ENCODE data around the gene PHF1. TPM values are rescaled to one million over a fixed set of nuclear protein-coding genes. Genes with fewer than 3 reads are reported as not detected.

Gene PHF1
- total and polyA plus RNA-seq, 2 donors (not counting 1 experiment from before 2014, with no cell fraction given), result 198 to 365 TPM

DNA sequence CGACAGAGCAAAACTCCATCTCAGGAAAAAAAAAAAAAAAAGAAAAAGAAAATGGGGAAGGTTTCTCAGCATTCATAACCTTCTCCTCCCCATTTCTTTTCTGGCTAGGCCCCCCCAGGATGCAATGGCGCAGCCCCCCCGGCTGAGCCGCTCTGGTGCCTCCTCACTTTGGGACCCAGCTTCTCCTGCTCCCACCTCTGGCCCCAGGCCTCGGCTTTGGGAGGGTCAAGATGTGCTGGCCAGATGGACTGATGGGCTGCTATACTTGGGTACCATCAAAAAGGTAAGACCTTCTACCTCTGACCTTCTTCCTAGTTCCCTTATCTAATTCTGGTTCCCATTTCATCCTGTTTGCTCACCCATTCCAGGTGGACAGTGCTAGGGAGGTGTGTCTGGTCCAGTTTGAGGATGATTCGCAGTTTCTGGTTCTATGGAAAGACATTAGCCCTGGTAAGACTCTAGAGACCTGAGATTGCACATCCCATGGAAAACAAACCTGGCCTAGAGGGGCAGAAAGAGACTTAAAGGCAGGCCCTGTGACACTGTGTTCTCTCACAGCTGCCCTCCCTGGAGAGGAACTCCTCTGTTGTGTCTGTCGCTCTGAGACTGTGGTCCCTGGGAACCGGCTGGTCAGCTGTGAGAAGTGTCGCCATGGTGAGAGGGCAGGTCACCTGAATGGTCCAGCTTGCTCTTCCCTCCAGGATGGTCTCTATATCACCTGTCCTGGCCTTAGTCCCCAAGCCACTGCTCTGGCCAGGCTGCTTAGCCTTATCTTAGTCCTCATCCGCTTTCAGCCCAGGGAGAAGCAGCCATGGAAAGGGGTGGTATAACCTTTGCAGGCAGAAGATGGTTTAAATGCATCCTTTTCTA, 1.6 kb downstream of the PHF1 start:
- Mint-ChIP-seq H3K4me1 (peaks cover 66% of the 10 kb centered on the region), H3K4me3 (peak overlapping the region; percentile 64), H3K9me3 (ENCODE audit: insufficient read depth) (no peaks in the 10 kb centered on the region), H3K27me3 (no peaks in the 10 kb centered on the region), H3K27ac (peak overlapping the region; percentile 87)
- H3K9ac ChIP-seq (ENCODE audit: low read length), result peak overlapping the region; percentile 96
- TF ChIP-seq, protein P1, sequence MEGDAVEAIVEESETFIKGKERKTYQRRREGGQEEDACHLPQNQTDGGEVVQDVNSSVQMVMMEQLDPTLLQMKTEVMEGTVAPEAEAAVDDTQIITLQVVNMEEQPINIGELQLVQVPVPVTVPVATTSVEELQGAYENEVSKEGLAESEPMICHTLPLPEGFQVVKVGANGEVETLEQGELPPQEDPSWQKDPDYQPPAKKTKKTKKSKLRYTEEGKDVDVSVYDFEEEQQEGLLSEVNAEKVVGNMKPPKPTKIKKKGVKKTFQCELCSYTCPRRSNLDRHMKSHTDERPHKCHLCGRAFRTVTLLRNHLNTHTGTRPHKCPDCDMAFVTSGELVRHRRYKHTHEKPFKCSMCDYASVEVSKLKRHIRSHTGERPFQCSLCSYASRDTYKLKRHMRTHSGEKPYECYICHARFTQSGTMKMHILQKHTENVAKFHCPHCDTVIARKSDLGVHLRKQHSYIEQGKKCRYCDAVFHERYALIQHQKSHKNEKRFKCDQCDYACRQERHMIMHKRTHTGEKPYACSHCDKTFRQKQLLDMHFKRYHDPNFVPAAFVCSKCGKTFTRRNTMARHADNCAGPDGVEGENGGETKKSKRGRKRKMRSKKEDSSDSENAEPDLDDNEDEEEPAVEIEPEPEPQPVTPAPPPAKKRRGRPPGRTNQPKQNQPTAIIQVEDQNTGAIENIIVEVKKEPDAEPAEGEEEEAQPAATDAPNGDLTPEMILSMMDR (IDR thresholded peaks at IDR 0.05), result no peak
- no peak for TF ChIP-seq EZH2 (IDR thresholded peaks at IDR 0.05; ENCODE audit: borderline replicate concordance, insufficient read depth, low read depth, low read length, poor library complexity, severe bottlenecking)
- ATAC-seq (ENCODE audit: low read depth) (no peak), DNase-seq (no peak)
- no peak overlapping the region for H2AFZ ChIP-seq (ENCODE audit: insufficient read depth, low read depth, low read length, poor library complexity, severe bottlenecking)
- H4K20me1 ChIP-seq (ENCODE audit: control insufficient read depth, insufficient read depth, low read length, poor library complexity, severe bottlenecking), result peaks cover 13% of the 10 kb centered on the region
- H3K27me3 ChIP-seq (replicated peaks in 1 of 4; ENCODE audit: control extremely low read depth in 1 of 4, control insufficient read depth in 3 of 4, insufficient read depth in 4 of 4, low read length in 3 of 4), result no peaks in the 10 kb centered on the region
- ChIA-PET POLR2A (interaction anchor here (1.4 kb wide), 1 partner anchor 14 kb away, joined by 9 read pairs; no protein-coding TSS in a partner anchor), CTCF (interaction anchor here (0.7 to 2.3 kb wide), 4 partner anchors 13 to 54 kb away, joined by 3 to 6 read pairs (median 4); partner anchors contain the start of gene KIFC1)
- H3K27ac ChIP-seq (ENCODE audit: low read length in 2 of 2), result peak overlapping the region; percentile 2 to 95
- intact Hi-C loops (cut with micrococcal nuclease), result no loop called here
- peaks cover 54 to 71% of the 10 kb centered on the region in 2 donors for H3K4me1 ChIP-seq (ENCODE audit: control insufficient read depth in 2 of 2, insufficient read depth in 2 of 2, low read length in 2 of 2)
- peak overlapping the region; percentile 97 for H3K4me2 ChIP-seq (replicated peaks; ENCODE audit: low read depth, low read length, poor library complexity, severe bottlenecking)
- WGBS (ENCODE audit: insufficient coverage), result 95% methylated on average over 4 of the region's 10 CpGs
- H3K79me2 ChIP-seq (ENCODE audit: control insufficient read depth, insufficient read depth, low read length), result peaks cover 44% of the 10 kb centered on the region
- H3K4me3 ChIP-seq (ENCODE audit: control extremely low read depth in 1 of 5, extremely low read depth in 1 of 5, insufficient read depth in 1 of 5, low read depth in 2 of 5, low read length in 4 of 5), result no peak overlapping the region
- no peaks in the 10 kb centered on the region for H3K9me3 ChIP-seq (ENCODE audit: control extremely low read depth in 1 of 3, control insufficient read depth in 2 of 3, insufficient read depth in 1 of 3, low read length in 2 of 3)
- peaks cover 0 to 44% of the 10 kb centered on the region in 2 experiments for H3K36me3 ChIP-seq (replicated peaks in 1 of 2; ENCODE audit: control extremely low read depth in 1 of 2, control insufficient read depth in 1 of 2, extremely low read depth in 1 of 2, insufficient read depth in 2 of 2, low read length in 1 of 2)

Data from B cell (primary cell).